ENCODE measurements around the gene ZFP1.

GRCh38 chr16:75195811-75196790 lies 47.8 kb downstream of the ZFP1 start:
- TF ChIP-seq CTCF (conservative IDR thresholded peaks at IDR 0.05 in 1 of 2, IDR thresholded peaks at IDR 0.05 in 1 of 2; ENCODE audit: low read depth in 1 of 2, low read length in 2 of 2) (no peak), EZH2 (IDR thresholded peaks at IDR 0.05; ENCODE audit: low read length, missing control alignments) (no peak)

Data from fibroblast of lung (primary cell).